Retina (tissue), 1 donor: ENCODE results near the gene INO80.
A peak's percentile ranks its signal among the peaks of the same experiment; 100 is the strongest.
"Not testable (repeated sequence)": the region's sequence is repeated elsewhere in the genome, so short reads cannot be mapped to it uniquely, and the experiment has no call there.

Experiments used
- DNase-seq: peaks from one replicate; pipeline ENCODE4 v3.0.0-alpha.2; 2016

INO80 gene

DNA sequence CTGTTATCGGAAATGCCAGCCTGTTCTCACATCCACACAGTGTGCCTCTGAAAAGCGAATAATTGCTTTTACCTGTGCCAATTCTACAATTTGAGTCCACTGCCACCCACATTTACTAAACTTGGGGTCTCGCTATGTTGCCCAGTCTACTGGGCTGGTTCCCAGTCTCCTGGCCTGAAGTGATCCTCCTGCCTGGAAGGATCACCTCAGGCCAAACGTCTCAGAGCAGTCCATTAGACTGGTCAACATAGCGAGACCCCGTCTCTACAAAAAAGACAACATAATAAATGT, 827 bp upstream of the INO80 start:
- no peak for DNase-seq

DNA sequence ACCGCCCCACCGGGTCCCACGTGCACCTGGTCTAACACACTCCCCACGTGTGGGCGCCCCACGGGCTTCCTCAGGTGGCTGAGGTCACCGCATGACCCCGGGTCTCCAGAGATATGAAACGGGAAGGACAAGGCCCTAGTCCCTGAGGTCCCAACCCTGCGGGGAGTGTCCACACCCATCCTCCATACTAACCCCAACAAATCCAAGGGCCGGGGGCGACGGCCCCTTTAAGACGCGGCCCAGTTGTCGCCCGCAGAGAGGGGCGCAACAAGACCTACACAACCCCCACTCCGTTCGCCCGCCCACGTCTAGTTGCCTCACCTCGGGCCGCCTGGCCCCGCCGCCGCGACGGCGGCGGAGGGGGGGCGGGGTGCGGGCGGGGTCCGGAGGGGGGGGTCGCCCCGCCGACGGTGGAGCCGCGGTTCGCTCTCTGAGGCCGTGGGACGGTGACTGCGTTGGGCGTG, 396 bp downstream of the INO80 start:
- peak; percentile 65 for DNase-seq

DNA sequence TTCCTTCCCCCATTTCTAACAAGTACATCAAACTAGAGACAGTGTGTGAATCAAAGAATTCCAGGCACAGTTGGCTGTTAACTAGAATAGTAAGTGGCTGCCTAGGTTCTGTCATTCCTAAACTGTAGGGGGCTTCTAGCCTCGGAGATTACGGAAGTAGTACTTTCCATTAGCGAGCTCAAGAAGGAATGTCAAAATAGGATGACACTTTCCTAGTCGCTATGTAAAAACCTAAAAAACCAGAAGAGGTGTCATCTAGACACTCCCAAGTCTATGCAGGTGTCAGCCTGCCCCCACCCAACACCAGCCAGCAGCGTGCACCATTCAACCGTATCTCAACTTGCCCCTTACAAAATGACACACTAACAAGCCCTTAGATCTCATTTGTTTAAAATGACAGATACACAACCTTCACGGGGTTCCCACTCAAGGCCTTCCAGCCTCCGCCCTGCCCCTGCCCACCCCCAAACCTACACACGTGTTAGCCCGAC, 874 bp downstream of the INO80 start:
- DNase-seq = no peak

DNA sequence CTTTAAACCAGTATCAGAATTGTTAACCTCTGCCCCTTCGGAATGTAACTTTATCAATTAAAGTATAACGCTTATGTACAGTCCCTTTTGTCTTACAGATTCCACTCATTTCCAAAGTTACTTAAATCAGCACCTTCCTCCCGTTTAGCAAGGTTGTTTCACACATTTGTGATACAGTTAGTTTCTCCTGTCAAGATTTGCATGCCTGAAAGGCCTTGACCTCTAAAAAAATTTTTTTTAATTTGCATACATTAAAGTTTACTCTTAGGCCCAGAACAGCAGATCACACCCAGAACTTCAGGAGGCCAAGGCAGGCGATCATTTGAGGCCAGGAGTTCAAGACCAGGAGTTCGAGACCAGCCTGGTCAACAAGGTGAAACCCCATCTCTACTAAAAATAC, 9.1 kb downstream of the INO80 start:
- no peak for DNase-seq

DNA sequence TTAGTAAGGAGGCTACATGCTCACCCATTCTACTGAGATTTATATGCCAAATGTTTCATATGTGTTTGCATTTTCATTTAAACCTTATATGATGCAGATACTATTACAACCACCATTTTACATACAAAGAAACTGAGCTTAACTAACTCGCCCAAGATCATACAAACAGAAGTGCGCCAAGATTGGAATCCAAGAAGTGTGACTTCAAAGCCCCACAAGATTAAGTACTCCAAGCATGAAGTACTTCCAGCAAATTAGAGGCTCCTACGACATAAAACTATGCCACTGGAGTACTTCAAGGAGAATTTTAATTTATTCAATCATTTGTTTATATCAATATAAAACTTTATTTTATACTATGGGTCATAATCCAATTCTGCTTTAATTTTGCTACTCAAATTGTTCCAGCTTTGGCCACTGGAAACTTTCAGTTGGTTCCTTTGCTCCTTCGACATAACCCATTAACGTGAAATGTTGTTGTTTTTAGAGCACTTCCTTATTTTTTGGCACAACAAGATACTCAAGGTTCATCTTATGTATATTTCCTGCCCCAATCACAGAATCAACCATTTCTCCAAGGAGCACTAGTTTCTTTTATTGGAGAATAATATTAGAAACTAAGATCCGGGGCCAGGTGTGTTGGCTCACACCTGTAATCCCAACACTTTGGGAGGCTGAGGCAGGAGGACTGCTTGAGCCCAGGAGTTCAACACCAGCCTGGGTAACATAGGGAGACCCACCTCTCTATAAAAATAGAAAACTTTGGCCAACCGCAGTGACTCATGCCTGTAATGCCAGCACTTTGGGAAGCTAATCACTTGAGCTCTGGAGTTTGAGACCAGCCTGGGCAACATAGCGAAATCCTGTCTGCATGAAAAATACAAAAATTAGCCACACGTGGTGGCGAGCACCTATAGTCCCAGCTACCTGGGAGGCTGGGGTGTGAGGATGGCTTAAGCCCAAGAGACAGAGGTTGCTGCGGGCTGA, 10.4 kb downstream of the INO80 start:
- no peak for DNase-seq

DNA sequence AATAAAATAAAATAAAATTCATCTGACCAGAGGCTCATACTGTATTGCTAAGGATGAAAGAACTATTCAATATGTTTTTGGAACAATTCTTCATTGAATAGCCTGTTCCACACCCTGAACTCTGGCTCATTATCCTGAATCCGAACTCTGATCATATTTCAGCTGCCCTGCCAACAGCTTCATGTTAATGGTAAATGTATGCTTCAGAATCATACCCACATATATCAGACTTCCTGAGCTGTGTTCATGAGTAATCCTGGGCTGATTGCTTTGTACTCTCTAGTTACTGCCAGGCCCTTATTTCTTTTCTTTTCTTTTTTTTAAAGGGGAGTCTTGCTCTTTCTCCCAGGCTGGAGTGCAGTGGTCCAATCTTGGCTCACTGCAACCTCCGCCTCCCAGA, 11.8 kb downstream of the INO80 start:
- no peak for DNase-seq

DNA sequence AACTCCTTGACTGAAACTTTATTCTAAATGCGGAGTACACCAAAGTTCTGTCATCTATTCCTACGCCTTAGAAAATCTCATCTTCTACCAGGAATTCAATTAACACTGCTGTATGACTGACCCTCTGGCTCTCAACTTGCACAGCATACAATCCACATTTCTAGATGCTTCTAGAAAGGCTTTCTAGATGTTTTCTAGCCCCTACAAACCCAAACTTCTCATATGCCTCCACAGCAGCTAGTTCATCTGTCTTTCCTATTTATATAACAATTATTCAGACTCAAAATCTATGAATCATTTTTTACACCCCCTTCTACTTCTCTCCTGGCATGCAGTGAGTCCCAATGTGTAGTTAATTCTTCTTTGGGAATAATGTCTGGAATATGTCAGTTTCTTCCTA, 13.2 kb downstream of the INO80 start:
- DNase-seq = no peak

DNA sequence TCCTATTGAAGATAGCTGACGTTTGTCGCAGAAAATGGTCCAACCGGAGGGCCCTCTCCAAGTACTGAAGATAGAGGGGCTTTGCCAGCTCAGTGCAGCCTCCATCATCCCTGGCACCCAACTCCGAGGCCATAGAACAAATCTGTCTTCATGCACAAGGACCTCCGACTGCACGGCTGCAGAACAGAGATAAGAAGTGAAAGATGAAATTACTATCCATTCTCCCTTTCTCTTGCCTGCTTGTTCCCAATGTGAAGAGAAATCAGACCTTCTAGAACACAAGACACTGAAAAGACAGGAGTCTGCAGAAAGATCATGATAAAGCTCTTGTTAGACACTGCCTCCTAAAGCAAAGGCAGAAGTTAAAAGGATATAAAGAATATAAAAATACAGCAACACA, 19.9 kb downstream of the INO80 start:
- no peak for DNase-seq

DNA sequence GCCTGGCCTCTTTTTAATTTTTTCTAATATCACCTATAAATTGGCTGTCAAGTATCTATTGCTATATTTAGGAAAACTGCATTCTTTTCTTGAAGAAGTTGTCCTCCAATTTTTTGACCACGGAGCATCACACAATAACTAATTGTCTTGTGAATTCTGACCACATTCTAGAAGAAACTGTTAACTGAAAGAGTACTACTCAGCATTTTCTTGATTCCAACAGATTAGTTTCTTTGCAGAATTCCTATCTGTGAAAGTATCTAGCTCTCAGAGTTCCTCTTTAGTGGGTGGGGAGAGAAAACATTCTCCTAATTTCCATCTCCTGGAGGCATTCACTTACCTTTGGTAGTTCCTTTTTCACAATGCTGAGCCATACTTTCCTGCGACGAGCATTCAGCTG, 31.1 kb downstream of the INO80 start:
- no peak for DNase-seq

DNA sequence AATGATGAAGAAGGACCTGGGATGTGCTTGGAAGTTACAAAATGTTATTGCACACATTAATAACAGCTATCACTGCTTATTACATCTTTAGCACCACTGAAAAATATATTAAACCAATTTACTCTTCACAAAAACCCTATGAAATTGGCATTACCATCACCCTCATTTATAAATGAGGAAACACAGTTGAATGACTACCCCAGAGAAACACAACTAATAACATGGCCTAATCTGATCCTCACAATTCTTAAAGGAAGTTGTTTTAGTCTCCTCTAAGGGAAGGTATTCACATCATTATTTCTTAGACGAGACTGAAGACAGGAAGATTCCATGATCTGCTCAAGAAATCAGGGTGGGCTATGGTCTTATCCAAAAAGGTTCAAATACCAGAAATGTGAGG, 35.9 kb downstream of the INO80 start:
- no peak for DNase-seq

DNA sequence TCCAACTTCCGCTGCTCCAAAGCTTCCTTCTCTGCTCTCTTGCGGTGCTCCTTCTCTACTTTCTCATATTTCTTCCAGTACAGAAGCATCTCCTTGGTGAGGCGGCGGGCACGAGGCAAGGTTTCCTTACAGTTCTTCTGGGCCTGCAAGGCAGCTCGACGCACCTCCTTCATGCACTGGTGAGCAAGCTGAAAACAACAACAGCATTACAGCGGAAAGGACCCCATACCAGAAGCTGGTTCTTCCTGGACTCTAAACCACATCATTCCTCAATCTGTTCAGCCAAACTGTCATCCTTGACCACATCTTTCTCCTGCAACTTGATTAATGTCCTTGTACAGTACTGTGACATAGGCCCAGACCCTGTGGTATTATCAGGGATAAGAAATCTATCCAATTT, 36.4 kb downstream of the INO80 start:
- DNase-seq = no peak

DNA sequence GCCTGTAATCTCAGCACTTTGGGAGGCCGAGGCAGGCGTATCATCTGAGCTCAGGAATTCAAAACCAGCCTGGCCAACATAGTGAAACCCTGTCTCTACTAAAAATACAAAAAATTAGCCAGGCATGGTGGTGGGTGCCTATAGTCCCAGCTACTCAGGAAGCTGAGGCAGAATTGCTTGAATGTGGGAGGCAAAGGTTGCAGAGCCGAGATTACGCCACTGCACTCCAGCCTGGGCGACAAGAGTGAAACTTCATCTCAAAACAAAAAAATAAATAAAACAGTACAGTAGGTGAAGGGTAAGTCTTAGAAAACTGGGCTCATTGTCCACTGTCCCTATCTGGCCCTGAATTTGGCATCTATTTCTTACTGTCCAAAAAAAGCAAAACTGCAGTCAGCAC, 37.2 kb downstream of the INO80 start:
- DNase-seq = not testable (repeated sequence)

DNA sequence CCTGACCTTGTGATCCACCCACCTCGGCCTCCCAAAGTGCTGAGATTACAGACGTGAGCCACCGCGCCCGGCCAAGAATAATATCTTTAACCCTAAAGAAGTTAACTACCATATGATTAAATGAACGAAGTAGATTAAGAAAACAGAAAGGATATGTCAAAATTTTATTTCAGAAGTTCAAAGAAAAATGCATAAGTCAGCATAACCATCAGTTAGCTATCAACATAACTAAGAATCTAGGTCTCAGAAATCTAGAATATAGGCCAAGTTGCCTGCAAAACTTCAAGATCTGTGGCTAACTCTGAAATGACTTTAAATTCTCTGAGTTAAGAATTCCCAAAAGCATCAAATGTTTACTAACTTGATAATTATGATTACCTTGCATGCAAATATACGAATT, 38.0 kb downstream of the INO80 start:
- no peak for DNase-seq

DNA sequence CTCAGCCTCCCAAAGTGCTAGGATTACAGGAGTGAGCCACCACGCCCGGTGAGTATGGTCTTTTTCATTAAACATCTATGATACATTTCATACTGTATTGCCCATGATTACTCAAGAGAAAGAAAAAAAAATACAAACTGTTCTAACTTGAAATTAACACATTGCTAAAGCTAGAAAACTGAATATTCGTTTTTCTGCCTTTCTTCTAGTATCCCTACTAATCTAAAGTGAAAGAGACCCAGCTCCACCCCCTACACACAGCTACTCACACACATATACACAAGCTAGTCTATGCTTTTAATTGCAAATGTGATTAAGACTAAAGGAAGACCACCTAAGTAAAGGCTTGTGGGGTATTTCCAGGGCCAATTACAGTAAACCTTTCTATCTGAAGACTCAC, 43.1 kb downstream of the INO80 start:
- DNase-seq = no peak

DNA sequence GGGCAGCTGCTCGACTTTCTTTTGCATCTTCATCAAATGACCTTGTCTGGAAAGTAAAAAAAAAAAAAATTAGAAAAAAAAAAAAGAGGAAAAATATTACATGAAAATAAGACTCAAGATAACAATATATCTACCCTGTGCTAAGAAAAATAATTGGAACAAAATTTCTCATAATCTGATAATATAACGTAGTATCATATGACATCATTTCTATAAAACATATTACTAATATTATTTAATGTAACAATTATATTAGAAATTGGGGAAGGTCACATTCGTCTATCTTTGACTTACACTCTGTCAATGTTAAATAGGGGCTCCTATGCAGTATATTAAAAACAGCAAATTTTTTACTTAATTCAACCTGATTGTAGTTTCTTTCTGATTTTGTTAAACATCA, 44.1 kb downstream of the INO80 start:
- no peak for DNase-seq

DNA sequence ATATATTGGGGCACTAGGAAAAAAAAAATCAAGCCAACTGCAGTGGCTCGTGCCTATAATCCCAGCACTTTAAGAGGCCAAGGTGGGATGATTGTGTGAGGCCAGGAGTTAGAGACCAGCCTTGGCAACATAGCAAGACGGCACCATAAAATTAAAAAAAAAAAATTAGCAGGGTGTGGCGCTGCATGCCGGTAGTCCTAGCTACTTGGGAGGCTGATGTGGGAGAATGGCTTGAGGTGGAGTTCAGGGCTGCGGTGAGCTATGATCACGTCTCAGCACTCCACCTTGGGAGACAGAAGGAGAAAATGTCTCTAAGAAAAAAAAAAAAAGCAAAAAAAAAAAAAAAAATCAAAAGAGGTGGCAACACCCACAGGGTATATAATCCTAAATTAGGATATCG, 49.6 kb downstream of the INO80 start:
- DNase-seq = no peak

DNA sequence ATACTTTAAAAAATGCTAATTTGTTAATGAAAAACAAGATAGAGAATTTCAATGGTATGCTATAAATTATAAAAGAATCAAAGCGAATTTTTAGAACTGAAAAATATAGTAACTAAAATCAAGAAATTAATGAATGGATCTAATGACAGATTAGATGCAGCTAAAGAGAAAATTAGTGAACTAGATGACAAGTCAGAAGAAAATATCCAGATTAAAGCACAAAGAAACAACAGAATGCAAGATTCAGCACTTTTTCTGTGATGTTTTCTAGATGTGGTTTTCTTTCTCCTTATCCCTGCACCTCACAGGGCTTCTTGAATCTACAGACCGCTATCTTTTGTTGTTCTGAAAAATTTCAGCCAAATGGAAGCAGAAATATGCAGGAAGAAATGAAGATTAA, 54.4 kb downstream of the INO80 start:
- DNase-seq = no peak

DNA sequence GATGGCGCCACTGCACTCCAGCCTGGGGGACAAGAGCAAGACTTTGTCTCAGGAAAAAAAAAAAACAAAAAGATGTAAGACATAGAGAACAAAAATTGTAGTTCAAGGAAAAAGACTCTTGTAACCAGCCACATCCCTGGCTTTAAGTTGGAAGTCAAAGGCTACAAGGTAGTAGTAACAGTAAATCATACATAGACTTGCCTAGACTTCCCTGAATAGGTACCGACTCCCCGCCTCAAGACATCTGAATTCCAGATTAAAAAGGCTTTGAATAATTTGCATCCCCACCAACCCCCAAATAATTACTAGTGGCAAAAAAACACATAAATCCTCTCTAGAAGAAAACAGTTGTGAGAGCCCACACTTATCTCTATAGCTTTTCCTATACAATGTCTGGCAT, 55.6 kb downstream of the INO80 start:
- DNase-seq = no peak

DNA sequence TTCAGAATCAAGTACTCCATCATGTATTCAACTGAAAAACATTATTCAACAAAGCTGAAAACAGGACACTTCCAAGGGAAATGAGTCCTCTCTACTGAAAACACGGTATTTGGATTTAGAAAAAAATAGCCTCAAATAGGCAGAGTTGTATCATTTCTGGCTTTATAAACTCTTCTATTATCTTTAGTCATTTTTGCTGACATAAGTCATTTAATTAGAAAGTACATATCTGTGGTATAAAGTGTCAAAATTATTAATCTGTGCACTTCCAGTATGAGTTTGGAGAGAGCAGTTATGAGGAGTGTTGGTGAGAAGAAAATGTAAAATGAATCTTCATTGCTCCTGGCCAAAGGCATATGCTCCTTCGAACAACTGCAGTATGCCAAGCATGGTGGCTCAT, 59.3 kb downstream of the INO80 start:
- DNase-seq = no peak

DNA sequence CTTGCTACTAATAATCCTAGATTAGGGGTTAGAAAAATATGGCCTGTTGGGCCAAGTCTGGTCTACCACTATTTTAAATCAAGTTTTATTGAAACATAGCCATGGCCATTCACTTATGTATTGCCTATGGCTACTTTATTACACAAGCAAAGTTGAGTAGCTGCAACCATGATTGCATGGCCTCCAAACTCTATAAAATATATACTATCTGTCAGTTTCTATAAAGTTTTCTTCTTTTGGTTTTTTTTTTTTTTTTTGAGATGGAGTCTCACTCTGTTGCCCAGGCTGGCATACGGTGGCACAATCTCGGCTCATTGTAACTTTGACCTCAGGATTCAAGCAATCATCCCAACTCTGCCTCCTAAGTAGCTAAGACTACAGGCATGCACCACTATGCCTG, 60.4 kb downstream of the INO80 start:
- no peak for DNase-seq

DNA sequence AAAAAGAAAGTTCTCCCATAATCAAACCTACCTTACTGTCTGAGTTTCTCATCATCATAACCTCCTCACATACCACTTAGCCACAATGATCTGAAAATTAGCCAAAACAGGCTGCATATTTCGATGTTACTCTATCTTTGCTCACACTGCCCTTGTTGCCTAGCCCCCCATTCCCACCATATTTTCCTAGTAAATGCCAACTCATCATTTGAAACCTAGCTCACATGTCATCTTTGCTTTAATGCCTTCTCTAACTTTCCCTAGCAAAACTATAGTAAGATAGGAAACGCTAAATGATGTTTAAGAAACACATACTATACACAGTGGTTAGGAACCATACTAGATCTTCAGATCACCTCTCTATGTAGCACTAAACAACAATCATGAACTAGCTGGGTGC, 64.9 kb downstream of the INO80 start:
- DNase-seq = no peak

DNA sequence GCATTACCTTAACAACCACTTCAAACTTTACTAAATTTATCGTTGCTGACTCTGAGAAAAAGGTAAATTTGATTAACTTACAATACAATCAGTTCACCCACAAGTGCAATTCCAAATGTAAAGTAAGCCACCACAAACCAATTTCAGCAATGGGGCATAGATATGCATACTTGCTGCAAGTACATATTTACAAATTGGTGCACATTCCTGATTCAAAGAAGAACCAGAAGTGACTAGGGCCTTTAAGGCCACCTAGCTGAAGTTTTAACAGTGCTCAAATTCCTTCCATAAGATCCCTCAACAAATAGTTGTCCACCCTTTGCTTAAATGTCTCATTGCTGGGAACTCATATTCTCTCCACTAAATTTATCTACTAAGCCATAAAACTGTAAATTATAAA, 67.2 kb downstream of the INO80 start:
- DNase-seq = no peak

DNA sequence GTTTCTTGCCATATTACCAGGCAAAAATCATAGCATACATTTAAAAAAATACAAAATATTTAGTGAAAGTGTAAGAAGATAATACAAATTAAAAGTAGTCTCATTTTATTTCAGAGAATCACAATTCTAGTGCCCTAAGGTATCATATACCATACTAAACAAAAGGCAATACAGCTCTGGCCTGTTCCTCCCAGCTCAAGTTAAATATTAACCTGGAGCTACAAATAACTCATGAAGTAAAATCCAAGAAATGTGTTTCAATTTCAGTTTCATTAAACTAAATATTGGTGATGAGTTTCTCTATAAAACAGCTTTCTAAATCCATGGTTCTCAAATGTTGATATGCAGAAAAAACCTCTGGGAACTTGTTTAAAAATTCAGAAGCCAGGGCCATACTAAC, 67.7 kb downstream of the INO80 start:
- no peak for DNase-seq

DNA sequence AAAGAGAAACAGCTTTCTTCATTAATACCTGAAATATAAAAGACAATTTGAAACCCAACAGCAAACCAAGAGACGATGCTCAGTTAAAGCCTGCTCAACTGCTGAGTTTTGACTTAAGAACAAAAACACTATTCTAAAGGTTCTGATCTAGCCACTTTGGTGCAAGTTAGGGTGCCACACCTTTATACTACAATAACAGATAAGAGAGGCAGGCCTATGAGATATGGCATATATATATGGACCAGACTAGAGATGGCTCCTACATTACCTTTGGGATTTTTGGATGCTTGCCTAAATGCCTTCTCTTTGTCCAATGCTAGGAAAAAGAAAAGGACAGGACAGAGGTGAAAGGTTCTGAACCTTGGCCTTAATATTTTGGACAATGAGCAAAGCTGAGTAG, 68.6 kb downstream of the INO80 start:
- DNase-seq = no peak
